Heart left ventricle (tissue), 16 donors: ENCODE data around the gene DPF1. TPM values are rescaled to one million over a fixed set of nuclear protein-coding genes. Genes with fewer than 3 reads are reported as not detected.

Experiments used
- ATAC-seq, 4 donors: fragments of 200-7000 bp; cut with Tn5 transposase; one replicate each; pipeline ENCODE4 v1.9.1; 2020 to 2022; ENCODE audit warnings: moderate library complexity in 4 of 4, mild to moderate bottlenecking in 3 of 4, moderate number of reproducible peaks in 1 of 4
- DNase-seq, 5 donors: peaks; one replicate each; pipeline ENCODE4 v3.0.0-alpha.2; 2020
- H3K27ac ChIP-seq, 12 donors: fragments of 200-600 bp; sonication (generic) in 4 of 12; one replicate each; pipeline versions ENCODE4 v1.5.0 to v1.8.0; 2016 to 2022; ENCODE audit warnings: mild to moderate bottlenecking in 2 of 12
- H3K27me3 ChIP-seq, 9 donors: fragments of 200-600 bp; sonication (generic) in 2 of 9; one replicate each; pipeline versions ENCODE4 v1.5.1 to v1.8.0; 2016 to 2022; ENCODE audit warnings: mild to moderate bottlenecking in 3 of 9
- H3K36me3 ChIP-seq, 9 donors: fragments of 200-600 bp; sonication (generic) in 2 of 9; one replicate each; pipeline versions ENCODE4 v1.5.0 to v1.8.0; 2018 to 2022; ENCODE audit warnings: mild to moderate bottlenecking in 2 of 9
- H3K4me1 ChIP-seq, 12 donors: fragments of 200-600 bp; sonication (generic) in 4 of 12; one replicate each; pipeline versions ENCODE4 v1.5.0 to v1.8.0; 2016 to 2022; ENCODE audit warnings: mild to moderate bottlenecking in 3 of 12
- H3K4me3 ChIP-seq, 12 donors: fragments of 200-600 bp; sonication (generic) in 4 of 12; one replicate each; pipeline versions ENCODE4 v1.5.0 to v1.8.0; 2017 to 2022; ENCODE audit warnings: mild to moderate bottlenecking in 9 of 12, moderate library complexity in 4 of 12
- H3K9me3 ChIP-seq, 12 donors: fragments of 200-600 bp; sonication (generic) in 4 of 12; one replicate each; pipeline versions ENCODE4 v1.5.0 to v1.8.0; 2016 to 2022; ENCODE audit warnings: mild to moderate bottlenecking in 1 of 12
- CTCF ChIP-seq, 12 donors: fragments of 200-600 bp; sonication (generic) in 4 of 12; IDR thresholded peaks; one replicate each; pipeline versions ENCODE4 v1.5.0 to v1.8.0; 2018 to 2022; ENCODE audit warnings: antibody characterized with exemption in 12 of 12, mild to moderate bottlenecking in 5 of 12
- POLR2A ChIP-seq, 2 donors: fragments of 450-650 bp; IDR thresholded peaks; one replicate each; pipeline ENCODE4 v1.6.1; 2017; ENCODE audit warnings: antibody characterized with exemption in 2 of 2, mild to moderate bottlenecking in 2 of 2, moderate library complexity in 2 of 2
- WGBS, 4 donors: extraction: QIAGEN DNeasy Blood & Tissue Kit in 2 of 4; methylation state at CpG; one replicate each; pipeline versions ENCODE4 v1.1.5 to v1.1.7; 2013 to 2018; 5-methylcytosine and 5-hydroxymethylcytosine counted together
- intact Hi-C, 10 donors: fragments of 100-400 bp; cut with DNase I; formaldehyde crosslinking; loops; one replicate each; pipeline versions ENCODE4 v1.11.1 to v1.14.2; 2022
- polyA plus RNA-seq, 2 donors: library from polyadenylated mRNA; stranded (reverse); fragments of 200-250 nt; gene quantifications; one replicate each; pipeline ENCODE4 v1.2.3, GENCODE V29; 2013
- total RNA-seq, 9 donors: library from RNA; depleted of rRNA in 2 of 9; stranded (reverse); fragments of >200 nt in 2 of 9; fragmentation: NEBNext Ultra II Directional in 3 of 9; extraction: Animal tissue kit (Norgen Biotek cat#: 25700) in 3 of 9; gene quantifications; one replicate each; pipeline versions ENCODE4 v1.1.0 to v1.2.4, GENCODE V29; 2016 to 2023
- donor health status: ischemic (EF 13 %, LVEDD 7.1; RV severe dilation, severe dysfunction).
- donor health status: healthy with polysubstance abuse.
- donor health status: DM: no; HTN: yes; CAD: no.
- donor health status: DM: no; HTN: no; CAD: no.
- donor health status: ischemic (EF 25% LVEDD 6.9; RV normal size, moderate dysfunction).
- donor health status: ischemic (EF 25% LVEDD 5.7; RV mildly dilated, moderate dysfunction).
- donor health status: healthy.
- donor health status: DM: yes; HTN: yes; CAD: no.
- donor health status: ischemic (EF 35%, LVEDD 5.7; RV mildly dilated, moderate dysfunction).
- donor health status: nonischemic (EF 11% LVEDD 7.7; RV severe dilation, severe dysfunction).
- donor health status: DM: yes; HTN: yes; CAD: no.
- donor health status: PGD.
- donor health status: ischemic (EF 29% LVEDD 5.4; RV normal size, mild dysfunction).
- donor health status: nonischemic (EF 23%, LVEDD 6.1; RV moderate dilation, normal function).

The DPF1 gene
- total and polyA plus RNA-seq, 11 donors, result 0.11 to 1.2 (median 0.37) TPM; not detected in 2

GRCh38 chr19:38168637-38169036, 55.4 kb downstream of the DPF1 start:
- DNase-seq (no peak), ATAC-seq (no peak)
- Histone ChIP-seq H3K36me3 (peaks cover 0 to 33% (median 15%) of the 10 kb centered on the region in 9 donors), H3K27ac (no peak overlapping the region), H3K4me1 (peaks cover 0 to 9% (median under 1%) of the 10 kb centered on the region in 12 donors), H3K4me3 (no peak overlapping the region), H3K9me3 (no peaks in the 10 kb centered on the region), H3K27me3 (no peaks in the 10 kb centered on the region)
- 87 to 93% (median 90%) methylated on average over 4 of the region's 4 CpGs for WGBS, 4 donors
- TF ChIP-seq POLR2A (IDR thresholded peaks at IDR 0.05), result no peak
- intact Hi-C loops, result no loop called here

GRCh38 chr19:38165335-38165734, 58.7 kb downstream of the DPF1 start:
- Histone ChIP-seq H3K9me3 (peaks cover 0 to 15% (median 9%) of the 10 kb centered on the region in 12 donors), H3K27me3 (no peaks in the 10 kb centered on the region), H3K36me3 (peaks cover 0 to 45% (median 22%) of the 10 kb centered on the region in 9 donors), H3K4me3 (no peak overlapping the region), H3K4me1 (no peaks in the 10 kb centered on the region), H3K27ac (no peak overlapping the region)
- TF ChIP-seq CTCF (IDR thresholded peaks at IDR 0.05), result no peak
- TF ChIP-seq POLR2A (IDR thresholded peaks at IDR 0.05), result no peak
- WGBS, 4 donors, result 96 to 99% (median 97%) methylated on average over 6 of the region's 6 CpGs
- no peak for DNase-seq
- intact Hi-C loops, result no loop called here
- ATAC-seq, result no peak

GRCh38 chr19:38164526-38164925, 59.5 kb downstream of the DPF1 start:
- Histone ChIP-seq H3K36me3 (peaks cover 0 to 48% (median 22%) of the 10 kb centered on the region in 9 donors), H3K27ac (no peak overlapping the region), H3K4me1 (no peaks in the 10 kb centered on the region), H3K9me3 (peaks cover 0 to 15% (median 9%) of the 10 kb centered on the region in 12 donors), H3K4me3 (no peak overlapping the region), H3K27me3 (no peaks in the 10 kb centered on the region)
- 95 to 99% (median 97%) methylated on average over 8 to 25 of the region's 25 CpGs for WGBS, 4 donors
- no peak for ATAC-seq
- TF ChIP-seq CTCF (IDR thresholded peaks at IDR 0.05), result no peak
- no peak for TF ChIP-seq POLR2A (IDR thresholded peaks at IDR 0.05)
- intact Hi-C loops, result no loop called here
- DNase-seq, result no peak

GRCh38 chr19:38163419-38164290, 60.4 kb downstream of the DPF1 start:
- no peak overlapping the region for H3K4me3 ChIP-seq
- DNase-seq (no peak), ATAC-seq (no peak)
- peaks cover 0 to 15% (median 9%) of the 10 kb centered on the region in 12 donors for H3K9me3 ChIP-seq
- TF ChIP-seq POLR2A (IDR thresholded peaks at IDR 0.05), result no peak
- no peak for TF ChIP-seq CTCF (IDR thresholded peaks at IDR 0.05)
- H3K27me3 ChIP-seq, result no peaks in the 10 kb centered on the region
- no peaks in the 10 kb centered on the region for H3K4me1 ChIP-seq
- peaks cover 0 to 51% (median 22%) of the 10 kb centered on the region in 9 donors for H3K36me3 ChIP-seq
- intact Hi-C loops, result no loop called here
- 95 to 96% (median 95%) methylated on average over 23 of the region's 23 CpGs for WGBS, 4 donors
- no peak overlapping the region for H3K27ac ChIP-seq
